Kidney epithelial cell (primary cell): ENCODE data around the gene ADGRV1. TPM values are rescaled to one million over a fixed set of nuclear protein-coding genes. Genes with fewer than 3 reads are reported as not detected.
A peak's percentile ranks its signal among the peaks of the same experiment; 100 is the strongest.

ENCODE experiments used
- DNase-seq: peaks from one replicate; pipeline ENCODE4 v3.0.0-alpha.2; 2010; ENCODE audit warnings: low read depth
- H3K27me3 ChIP-seq: 2 replicates; pipeline ENCODE4 v1.6.0; 2011; ENCODE audit warnings: low read length; ENCODE audit not compliant: control insufficient read depth, insufficient read depth
- H3K36me3 ChIP-seq: 2 replicates; pipeline ENCODE4 v1.5.1; 2011; ENCODE audit warnings: low read length; ENCODE audit not compliant: control insufficient read depth, insufficient read depth
- H3K4me3 ChIP-seq: 2 replicates; pipeline ENCODE4 v1.5.1; 2011; ENCODE audit warnings: low read depth, mild to moderate bottlenecking, control low read depth, low read length
- CTCF ChIP-seq: IDR thresholded peaks from 2 replicates; pipeline ENCODE4 v1.5.1; 2011; ENCODE audit warnings: mild to moderate bottlenecking, moderate library complexity, low read length, control low read depth, inconsistent platforms; ENCODE audit not compliant: insufficient read depth, poor library complexity, severe bottlenecking
- total RNA-seq: library from RNA; depleted of rRNA; stranded (reverse); fragments of >200 nt; gene quantifications from 2 replicates; pipeline ENCODE4 v1.2.3, GENCODE V29; 2015

ADGRV1 gene
- total RNA-seq, 1 donor from 2014 or later: 3.5 TPM

DNA sequence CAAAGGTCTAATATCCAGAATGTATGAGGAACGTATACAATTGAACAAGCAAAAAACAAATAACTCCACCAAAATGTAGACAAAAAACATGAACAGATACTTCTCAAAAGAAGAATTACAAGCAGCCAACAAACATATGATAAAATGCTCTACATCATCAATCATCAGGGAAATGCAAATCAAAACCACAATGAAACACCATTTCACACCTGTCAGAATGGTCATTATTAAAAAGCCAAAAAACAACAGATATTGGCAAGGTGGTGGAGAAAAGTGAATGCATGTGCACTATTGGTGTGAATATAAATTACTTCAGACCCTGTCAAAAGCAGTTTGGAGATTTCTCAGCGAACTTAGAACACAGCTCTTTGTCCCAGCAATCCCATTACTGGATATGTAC lies 510.8 kb downstream of the ADGRV1 start:
- DNase-seq: no peak
- TF ChIP-seq CTCF: no peak
- H3K4me3 ChIP-seq: no peak overlapping the region
- H3K36me3 ChIP-seq: no peaks in the 10 kb centered on the region
- no peaks in the 10 kb centered on the region for H3K27me3 ChIP-seq

- Histone ChIP-seq H3K27me3 (no peaks in the 10 kb centered on the region), H3K4me3 (no peak overlapping the region), H3K36me3 (no peaks in the 10 kb centered on the region)
- TF ChIP-seq CTCF: no peak
- DNase-seq: no peak
Observed at GRCh38 chr5:91070761-91071550, 512.4 kb downstream of the ADGRV1 start.

DNA sequence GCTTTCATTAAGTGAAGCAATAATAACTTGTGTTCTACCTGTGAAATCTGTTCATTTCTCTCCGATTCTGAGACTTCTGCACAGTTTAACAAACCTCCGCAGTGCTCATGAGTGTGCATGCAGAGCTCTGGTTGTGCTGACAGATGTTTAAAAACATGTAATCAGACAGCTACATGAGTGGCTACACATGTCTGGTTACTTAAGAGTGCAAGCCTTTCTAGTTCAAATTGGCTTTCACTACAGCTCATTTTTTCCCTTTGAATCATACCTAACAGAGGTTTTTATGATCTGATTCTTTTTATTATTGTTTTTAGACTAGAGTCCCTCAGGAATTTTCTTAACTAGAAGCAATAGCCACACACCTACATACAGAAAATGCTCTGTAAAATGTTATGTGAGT lies 514.3 kb downstream of the ADGRV1 start:
- H3K4me3 ChIP-seq: no peak overlapping the region
- no peak for DNase-seq
- no peaks in the 10 kb centered on the region for H3K36me3 ChIP-seq
- no peak for TF ChIP-seq CTCF
- H3K27me3 ChIP-seq: no peaks in the 10 kb centered on the region

GRCh38 chr5:91074615-91075014 lies 516.0 kb downstream of the ADGRV1 start:
- H3K36me3 ChIP-seq: no peaks in the 10 kb centered on the region
- no peaks in the 10 kb centered on the region for H3K27me3 ChIP-seq
- no peak overlapping the region for H3K4me3 ChIP-seq
- TF ChIP-seq CTCF: no peak
- peak; percentile 92 for DNase-seq

- peak; percentile 42 for DNase-seq
- Histone ChIP-seq H3K36me3 (no peaks in the 10 kb centered on the region), H3K27me3 (no peaks in the 10 kb centered on the region), H3K4me3 (no peak overlapping the region)
- TF ChIP-seq CTCF: no peak
Observed at GRCh38 chr5:91076138-91076537, 517.5 kb downstream of the ADGRV1 start.

GRCh38 chr5:91077623-91078022 lies 519.0 kb downstream of the ADGRV1 start:
- no peak for TF ChIP-seq CTCF
- DNase-seq: no peak
- H3K27me3 ChIP-seq: no peaks in the 10 kb centered on the region

More at GRCh38 chr5:91077623-91078022, 519.0 kb downstream of the ADGRV1 start:
- Histone ChIP-seq H3K4me3 (no peak overlapping the region), H3K36me3 (no peaks in the 10 kb centered on the region)
